BLaER1 treated with 17β-estradiol and CSF1 and Interleukin-3, amounts not matched to agents 10 nM and 100 nM (cell line): Measurements from ENCODE around the gene SLC11A2.
"Not testable (repeated sequence)": the region's sequence is repeated elsewhere in the genome, so short reads cannot be mapped to it uniquely, and the experiment has no call there.

ENCODE experiments used
- H3K27ac ChIP-seq, 11 experiments: shearing (Covaris generic); formaldehyde crosslinking; 2 replicates each; pipeline ENCODE4 v1.8.1; 2022
- H3K27me3 ChIP-seq, 11 experiments: shearing (Covaris generic); formaldehyde crosslinking; 2 replicates each; pipeline ENCODE4 v1.8.1; 2022
- H3K36me3 ChIP-seq, 11 experiments: shearing (Covaris generic); formaldehyde crosslinking; 2 replicates each; pipeline ENCODE4 v1.8.1; 2022
- H3K4me1 ChIP-seq, 10 experiments: shearing (Covaris generic); formaldehyde crosslinking; 2 replicates each; pipeline ENCODE4 v1.8.1; 2022
- H3K4me2 ChIP-seq, 11 experiments: shearing (Covaris generic); formaldehyde crosslinking; 2 replicates each; pipeline ENCODE4 v1.8.1; 2022
- H3K4me3 ChIP-seq, 10 experiments: shearing (Covaris generic); formaldehyde crosslinking; 2 replicates each; pipeline ENCODE4 v1.8.1; 2022
- H3K9ac ChIP-seq, 11 experiments: shearing (Covaris generic); formaldehyde crosslinking; 2 replicates each; pipeline ENCODE4 v1.8.1; 2022
- H3K9me3 ChIP-seq, 11 experiments: shearing (Covaris generic); formaldehyde crosslinking; replicated peaks in 1 of 11; 2 replicates each; pipeline ENCODE4 v1.8.1; 2022
- H4K20me1 ChIP-seq, 11 experiments: shearing (Covaris generic); formaldehyde crosslinking; 2 replicates each; pipeline ENCODE4 v1.8.1; 2022
- Cebpa-rat ChIP-seq, 11 experiments: shearing (Covaris generic); IDR thresholded peaks; 2 replicates each; pipeline ENCODE4 v1.8.1; 2022

SLC11A2 gene

DNA sequence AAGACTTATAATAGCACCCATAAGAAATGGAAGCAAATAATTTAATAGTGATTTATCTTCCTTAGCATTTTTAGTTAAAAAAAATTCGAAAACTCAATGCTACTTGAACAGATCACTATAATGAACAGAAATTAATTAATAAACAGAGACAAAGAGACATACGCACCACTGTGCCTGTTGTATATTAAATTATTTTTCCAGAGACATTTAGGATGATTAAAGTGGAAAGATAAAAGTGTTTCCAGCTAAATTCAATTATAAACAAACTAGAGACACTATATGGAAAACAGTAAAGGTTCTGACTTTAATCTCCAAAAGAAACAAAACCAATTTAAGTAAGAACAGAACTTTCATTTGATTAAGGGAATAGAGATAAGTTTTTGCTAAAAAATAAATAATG is 70.5 kb downstream of the SLC11A2 start:
- H3K27ac ChIP-seq, result no peak overlapping the region; a peak in 1 of 22 replicates
- no peak for TF ChIP-seq Cebpa-rat (IDR thresholded peaks at IDR 0.05)
- peak overlapping the region in 5 of 11 experiments; percentile 27 to 50 (median 33); a peak in 5 of 22 replicates for H3K4me2 ChIP-seq
- no peaks in the 10 kb centered on the region for H3K9me3 ChIP-seq
- H3K4me3 ChIP-seq, result no peak overlapping the region
- no peaks in the 10 kb centered on the region for H4K20me1 ChIP-seq
- H3K4me1 ChIP-seq, result peaks cover 0 to 9% (median 4%) of the 10 kb centered on the region in 10 experiments; a peak in 9 of 20 replicates
- H3K36me3 ChIP-seq, result peaks cover 0 to 11% (median 0%) of the 10 kb centered on the region in 11 experiments; a peak in 2 of 22 replicates
- H3K9ac ChIP-seq, result no peak overlapping the region
- H3K27me3 ChIP-seq, result no peaks in the 10 kb centered on the region

DNA sequence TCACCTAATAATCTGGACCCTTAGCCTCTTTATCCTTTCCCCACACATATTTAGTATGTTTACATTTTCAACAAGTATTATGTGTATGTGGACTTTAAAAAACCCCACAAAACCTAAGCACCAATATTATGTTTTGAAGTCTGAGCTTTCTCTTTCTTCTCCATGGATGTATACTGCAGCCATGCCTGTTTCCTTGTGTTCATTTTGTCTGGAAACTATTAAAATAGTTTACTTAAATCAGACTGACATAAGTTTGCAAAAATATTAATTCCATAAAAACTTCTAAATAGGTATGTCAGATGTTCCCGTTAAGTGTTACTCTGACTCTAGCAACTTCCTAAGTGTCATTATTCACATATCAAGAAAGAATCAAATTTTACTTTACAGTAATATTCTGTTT is 70.9 kb downstream of the SLC11A2 start:
- Histone ChIP-seq H3K9me3 (no peaks in the 10 kb centered on the region), H3K27ac (no peak overlapping the region), H3K4me2 (no peak overlapping the region), H3K4me1 (peaks cover 0 to 9% (median 4%) of the 10 kb centered on the region in 10 experiments; a peak in 9 of 20 replicates), H3K4me3 (no peak overlapping the region), H3K36me3 (peaks cover 0 to 11% (median 0%) of the 10 kb centered on the region in 11 experiments; a peak in 2 of 22 replicates), H3K27me3 (no peaks in the 10 kb centered on the region), H4K20me1 (no peaks in the 10 kb centered on the region), H3K9ac (no peak overlapping the region)
- no peak for TF ChIP-seq Cebpa-rat (IDR thresholded peaks at IDR 0.05)

DNA sequence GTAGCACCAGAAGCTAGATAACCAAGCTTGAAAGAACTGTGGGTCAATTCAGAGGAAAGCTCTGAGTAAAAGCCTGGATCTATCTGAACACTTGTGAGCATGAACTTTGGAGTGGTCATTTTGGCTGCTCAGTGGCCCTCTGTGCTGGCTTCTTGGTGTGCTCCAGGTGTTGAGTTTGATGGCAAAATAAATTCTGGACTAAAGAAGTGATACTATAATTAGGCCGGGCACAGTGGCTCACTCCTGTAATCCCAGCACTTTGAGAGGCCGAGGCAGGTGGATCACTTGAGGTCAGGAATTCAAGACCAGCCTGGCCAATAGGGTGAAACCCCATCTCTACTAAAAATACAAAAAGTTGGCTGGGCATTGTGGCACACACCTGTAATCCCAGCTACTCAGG is 71.4 kb downstream of the SLC11A2 start:
- not testable (repeated sequence) for H3K4me3 ChIP-seq, H3K4me1 ChIP-seq

DNA sequence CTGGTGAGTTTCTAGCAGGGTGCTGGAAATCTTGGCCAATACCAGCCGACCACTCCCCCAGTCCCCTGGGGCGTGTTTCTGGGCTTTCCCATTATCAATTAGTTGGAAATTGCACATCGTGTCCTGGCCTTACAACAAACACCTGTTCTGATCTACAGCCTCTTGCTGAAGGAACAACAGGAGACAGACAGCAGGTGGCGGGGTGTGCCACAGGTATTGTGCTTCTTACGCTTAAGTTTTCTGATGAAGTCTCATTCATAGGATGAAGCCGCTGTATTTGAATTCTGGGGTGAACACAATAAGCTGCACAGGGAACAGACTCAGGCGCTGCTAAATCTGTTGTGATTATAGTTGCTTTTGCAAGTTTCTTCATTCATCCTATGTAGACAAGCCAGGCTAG is 73.1 kb downstream of the SLC11A2 start:
- no peak overlapping the region for H3K27ac ChIP-seq
- no peaks in the 10 kb centered on the region for H3K9me3 ChIP-seq
- peaks cover 0 to 11% (median 0%) of the 10 kb centered on the region in 11 experiments; a peak in 2 of 22 replicates for H3K36me3 ChIP-seq
- no peak overlapping the region for H3K4me2 ChIP-seq
- no peaks in the 10 kb centered on the region for H4K20me1 ChIP-seq
- peaks cover 0 to 9% (median 4%) of the 10 kb centered on the region in 10 experiments; a peak in 10 of 20 replicates for H3K4me1 ChIP-seq
- no peak overlapping the region for H3K9ac ChIP-seq
- no peaks in the 10 kb centered on the region for H3K27me3 ChIP-seq
- no peak overlapping the region for H3K4me3 ChIP-seq
- no peak for TF ChIP-seq Cebpa-rat (IDR thresholded peaks at IDR 0.05)

More for the DNA sequence above, 71.4 kb downstream of the SLC11A2 start:
- not testable (repeated sequence) for H3K4me2 ChIP-seq, H4K20me1 ChIP-seq, H3K9ac ChIP-seq, H3K27me3 ChIP-seq, H3K27ac ChIP-seq, H3K9me3 ChIP-seq
- peaks cover 0 to 11% (median 0%) of the 10 kb centered on the region in 11 experiments; a peak in 2 of 22 replicates for H3K36me3 ChIP-seq

DNA sequence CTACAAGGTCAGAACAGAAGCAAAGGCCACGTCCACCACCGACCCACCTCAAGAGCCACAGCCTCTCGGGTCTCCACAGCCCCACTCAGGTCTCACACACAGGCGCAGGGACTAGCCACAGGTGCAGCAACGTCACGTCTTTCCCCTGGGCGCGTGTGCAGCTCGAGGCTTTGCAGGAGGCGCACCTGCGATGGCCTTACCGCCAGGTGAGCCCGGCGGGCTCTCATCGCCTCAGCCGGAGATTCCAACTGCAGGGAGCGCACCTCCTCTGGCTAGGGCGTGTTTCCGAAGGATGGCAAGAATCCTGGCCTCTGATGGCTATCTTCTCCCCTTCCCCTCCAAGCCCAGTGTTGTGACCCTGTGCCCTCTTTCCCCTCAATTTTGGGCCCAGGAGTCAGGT is 73.7 kb downstream of the SLC11A2 start, which contains the start of gene HIGD1C:
TSS of gene HIGD1C (plus strand) at position 35 of the 400 bp plus-strand sequence. CDS start 1,455 bp downstream, outside the sequence.
- Histone ChIP-seq H3K27me3 (no peaks in the 10 kb centered on the region), H3K4me3 (no peak within 1 kb of the TSS), H3K4me1 (peaks cover 0 to 9% (median 4%) of the 10 kb centered on the region in 10 experiments; a peak in 10 of 20 replicates), H3K36me3 (peaks cover 0 to 11% (median 0%) of the 10 kb centered on the region in 11 experiments; a peak in 2 of 22 replicates), H3K4me2 (no peak within 1 kb of the TSS), H3K9me3 (no peaks in the 10 kb centered on the region), H4K20me1 (no peaks in the 10 kb centered on the region), H3K9ac (no peak within 1 kb of the TSS), H3K27ac (no peak within 1 kb of the TSS)
- TF ChIP-seq Cebpa-rat (IDR thresholded peaks at IDR 0.05), result no peak

DNA sequence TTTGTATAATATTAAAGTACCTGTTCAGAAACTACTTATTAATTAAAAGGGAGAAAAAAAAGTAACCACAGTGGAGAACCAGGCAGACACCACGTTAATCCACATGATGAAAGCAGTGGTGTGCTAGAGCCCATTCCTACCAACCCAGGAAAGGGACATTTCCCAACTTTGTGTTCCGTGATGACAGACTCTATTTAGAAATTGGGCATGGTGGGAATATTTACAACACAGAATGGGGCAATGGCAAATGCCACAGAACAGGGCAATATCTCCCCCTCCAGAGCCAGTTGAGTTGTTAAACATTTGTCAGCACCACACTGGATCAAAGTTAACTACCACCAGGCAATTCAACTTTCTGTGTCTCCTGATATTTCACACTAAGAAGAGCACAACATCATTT is 75.1 kb downstream of the SLC11A2 start:
- TF ChIP-seq Cebpa-rat (IDR thresholded peaks at IDR 0.05), result no peak
- no peak overlapping the region for H3K9ac ChIP-seq
- H3K4me1 ChIP-seq, result peaks cover 0 to 6% (median 2%) of the 10 kb centered on the region in 10 experiments; a peak in 10 of 20 replicates
- H3K27me3 ChIP-seq, result no peaks in the 10 kb centered on the region
- peaks cover 0 to 11% (median 0%) of the 10 kb centered on the region in 11 experiments; a peak in 2 of 22 replicates for H3K36me3 ChIP-seq
- H3K4me3 ChIP-seq, result no peak overlapping the region
- no peaks in the 10 kb centered on the region for H4K20me1 ChIP-seq
- no peak overlapping the region for H3K27ac ChIP-seq
- H3K9me3 ChIP-seq, result no peaks in the 10 kb centered on the region
- no peak overlapping the region for H3K4me2 ChIP-seq

DNA sequence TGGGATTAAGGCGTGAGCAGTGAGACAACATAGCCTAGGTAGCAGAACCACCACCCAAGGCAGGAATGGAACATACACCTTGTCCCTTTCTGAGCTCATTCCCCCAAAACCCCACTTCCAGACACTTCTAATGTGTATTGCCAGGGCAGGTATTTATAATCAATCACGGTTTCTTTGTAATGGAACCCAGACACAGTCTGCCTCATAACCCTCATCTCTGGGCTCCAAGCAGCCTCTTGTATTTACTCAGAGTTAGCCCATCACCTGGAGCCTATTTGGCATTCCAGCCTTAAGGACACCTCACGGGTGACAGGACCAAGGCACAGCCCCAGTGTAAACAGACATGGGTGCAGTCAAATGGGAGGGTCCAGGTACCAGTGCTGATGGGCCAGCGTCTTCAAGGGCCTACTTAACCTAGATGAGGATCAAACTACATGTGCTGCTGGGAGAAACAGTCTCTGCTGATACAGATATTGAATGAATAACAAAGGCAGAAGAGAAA is 76.3 kb downstream of the SLC11A2 start:
- no peaks in the 10 kb centered on the region for H4K20me1 ChIP-seq
- TF ChIP-seq Cebpa-rat (IDR thresholded peaks at IDR 0.05), result no peak
- no peaks in the 10 kb centered on the region for H3K9me3 ChIP-seq
- H3K4me1 ChIP-seq, result peaks cover 0 to 4% (median 0%) of the 10 kb centered on the region in 10 experiments; a peak in 1 of 20 replicates
- H3K36me3 ChIP-seq, result peaks cover 0 to 9% (median 0%) of the 10 kb centered on the region in 11 experiments; a peak in 2 of 22 replicates
- no peak overlapping the region for H3K27ac ChIP-seq
- H3K9ac ChIP-seq, result no peak overlapping the region
- no peak overlapping the region for H3K4me3 ChIP-seq
- H3K27me3 ChIP-seq, result no peaks in the 10 kb centered on the region
- no peak overlapping the region for H3K4me2 ChIP-seq

DNA sequence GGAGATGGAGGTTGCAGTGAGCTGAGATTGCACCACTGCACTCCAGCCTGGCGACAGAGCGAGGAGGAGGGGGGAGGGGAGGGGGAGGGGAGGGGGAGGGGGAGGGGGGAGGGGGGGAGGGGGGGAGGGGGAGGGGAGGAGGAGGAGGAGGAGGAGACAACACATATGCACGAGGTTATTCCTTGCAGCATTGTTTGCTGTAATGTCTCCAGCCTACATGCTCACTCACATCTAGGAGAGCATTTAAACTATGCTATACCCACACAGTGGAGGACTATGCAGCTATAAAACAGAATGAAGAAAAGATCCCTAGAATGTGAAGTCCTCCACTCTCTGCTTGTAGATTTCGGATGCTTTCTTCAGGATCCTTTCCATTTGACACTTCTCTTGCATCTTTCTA is 77.4 kb downstream of the SLC11A2 start:
- Histone ChIP-seq H3K9me3 (no peaks in the 10 kb centered on the region), H3K4me3 (no peak overlapping the region), H3K27ac (no peak overlapping the region), H3K27me3 (no peaks in the 10 kb centered on the region), H3K4me1 (peaks cover 0 to 4% (median 0%) of the 10 kb centered on the region in 10 experiments; a peak in 1 of 20 replicates), H3K4me2 (no peak overlapping the region), H3K9ac (no peak overlapping the region), H3K36me3 (peaks cover 0 to 6% (median 0%) of the 10 kb centered on the region in 11 experiments; a peak in 2 of 22 replicates), H4K20me1 (no peaks in the 10 kb centered on the region)
- no peak for TF ChIP-seq Cebpa-rat (IDR thresholded peaks at IDR 0.05)

DNA sequence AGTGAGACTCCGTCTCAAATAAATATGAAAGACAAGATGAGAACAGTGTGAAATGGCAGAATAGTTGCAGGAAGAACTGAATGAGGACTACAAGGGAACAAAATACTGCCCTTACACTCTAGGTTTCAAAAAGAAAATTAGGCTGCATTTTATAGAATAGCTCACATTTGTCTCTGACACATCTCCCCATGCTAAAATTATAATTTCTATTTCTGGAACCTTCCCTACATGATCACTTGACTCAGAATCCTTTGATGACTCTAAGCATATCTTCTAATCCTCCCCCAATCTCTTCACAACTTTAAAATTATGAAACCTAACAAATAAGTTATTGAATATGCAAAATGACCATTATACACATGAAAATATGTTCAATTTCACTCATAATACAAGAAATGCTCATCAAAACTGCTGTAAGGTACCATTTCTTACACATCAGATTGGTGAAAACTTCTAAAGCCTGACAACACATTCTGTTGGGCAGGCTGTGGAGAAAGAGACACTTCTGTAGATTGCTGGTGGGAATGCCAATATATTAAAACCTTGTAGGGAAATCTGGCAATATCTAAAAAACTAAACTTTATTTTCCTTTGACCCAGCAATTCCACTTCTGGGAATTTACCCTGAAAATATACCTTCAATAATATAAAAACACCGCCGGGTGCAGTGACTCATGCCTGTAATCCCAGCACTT is 78.1 kb downstream of the SLC11A2 start:
- no peak for TF ChIP-seq Cebpa-rat (IDR thresholded peaks at IDR 0.05)
- H3K27ac ChIP-seq, result no peak overlapping the region
- H3K4me3 ChIP-seq, result no peak overlapping the region

More for the DNA sequence above, 78.1 kb downstream of the SLC11A2 start:
- peaks cover 0 to 3% (median 0%) of the 10 kb centered on the region in 11 experiments; a peak in 2 of 22 replicates for H3K36me3 ChIP-seq
- no peak overlapping the region for H3K9ac ChIP-seq
- H4K20me1 ChIP-seq, result no peaks in the 10 kb centered on the region
- no peak overlapping the region for H3K4me2 ChIP-seq
- no peaks in the 10 kb centered on the region for H3K9me3 ChIP-seq
- H3K4me1 ChIP-seq, result peaks cover 0 to 4% (median 0%) of the 10 kb centered on the region in 10 experiments; a peak in 2 of 20 replicates
- H3K27me3 ChIP-seq, result no peaks in the 10 kb centered on the region
